Panc1 (cell line): Measurements from ENCODE around the gene IVD. TPM values are rescaled to one million over a fixed set of nuclear protein-coding genes. Genes with fewer than 3 reads are reported as not detected.

Experiments
- ATAC-seq: fragments of 200-7000 bp; cut with Tn5 transposase; 2 replicates; pipeline ENCODE4 v1.9.1; 2020; ENCODE audit warnings: mild to moderate bottlenecking, moderate library complexity
- BruUV-seq: library from RNA; stranded (reverse); fragments of 400-500 nt; replicated peaks from 2 replicates; lab custom pipeline; 2021; lab: Mats Ljungman, UMichigan
- CTCF ChIA-PET: fragments of 300-600 bp; sonication (Branson Sonifier 250); formaldehyde crosslinking; loops from one replicate; lab custom pipeline; 2022; ENCODE audit warnings: antibody characterized with exemption; lab: Charles Lee
- POLR2A ChIA-PET: fragments of 300-600 bp; sonication (Branson Sonifier 250); formaldehyde crosslinking; loops from one replicate; lab custom pipeline; 2022; ENCODE audit warnings: antibody characterized with exemption; lab: Charles Lee
- DNase-seq: peaks from one replicate; pipeline ENCODE4 v3.0.0-alpha.2; 2010; ENCODE audit warnings: low read depth, low spot score
- H3K27ac ChIP-seq: 2 replicates; pipeline ENCODE4 v1.5.1; 2011; ENCODE audit warnings: mild to moderate bottlenecking, low read length, inconsistent platforms
- H3K27me3 ChIP-seq: fragments of 200-500 bp; sonication (Bioruptor generic); 2 replicates; pipeline ENCODE4 v1.6.0; 2014; ENCODE audit warnings: low read length, inconsistent platforms; ENCODE audit not compliant: control insufficient read depth, insufficient read depth
- H3K36me3 ChIP-seq: fragments of 200-500 bp; sonication (Bioruptor generic); 2 replicates; pipeline ENCODE4 v1.5.1; 2014; ENCODE audit warnings: inconsistent platforms, mild to moderate bottlenecking, low read length, moderate library complexity; ENCODE audit not compliant: control insufficient read depth, insufficient read depth
- H3K4me1 ChIP-seq: 2 replicates; pipeline ENCODE4 v1.5.1; 2011; ENCODE audit warnings: inconsistent platforms, mild to moderate bottlenecking, low read length, moderate library complexity; ENCODE audit not compliant: control insufficient read depth, insufficient read depth
- H3K4me3 ChIP-seq, 2 experiments: 2 replicates each; pipeline ENCODE4 v1.5.1; 2011 to 2012; ENCODE audit warnings: low read depth in 2 of 2, low read length in 2 of 2, mild to moderate bottlenecking in 2 of 2, inconsistent platforms in 1 of 2, moderate library complexity in 1 of 2
- H3K9me3 ChIP-seq: fragments of 200-500 bp; sonication (Bioruptor generic); 2 replicates; pipeline ENCODE4 v1.5.1; 2014; ENCODE audit warnings: low read depth, mild to moderate bottlenecking, inconsistent platforms, low read length, moderate library complexity; ENCODE audit not compliant: control insufficient read depth, insufficient read depth
- CTCF ChIP-seq: fragments of 450-650 bp; IDR thresholded peaks from 2 replicates; pipeline ENCODE4 v1.5.1; 2017; ENCODE audit warnings: mild to moderate bottlenecking
- POLR2AphosphoS5 ChIP-seq: IDR thresholded peaks from 2 replicates; pipeline ENCODE4 v1.6.1; 2012; ENCODE audit warnings: mild to moderate bottlenecking, low read depth, low read length, moderate library complexity
- REST ChIP-seq, 2 experiments: IDR thresholded peaks; 2 replicates each; pipeline ENCODE4 v1.6.1; 2011 to 2012; ENCODE audit warnings: low read depth in 2 of 2, control low read depth in 1 of 2, low read length in 1 of 2, mild to moderate bottlenecking in 1 of 2, moderate library complexity in 1 of 2; ENCODE audit not compliant: insufficient read depth in 1 of 2
- SIN3A ChIP-seq: IDR thresholded peaks from 2 replicates; pipeline ENCODE4 v1.6.1; 2012; ENCODE audit warnings: low read depth, mild to moderate bottlenecking, low read length, moderate library complexity, borderline replicate concordance; ENCODE audit not compliant: insufficient read depth
- TCF7L2 ChIP-seq: IDR thresholded peaks from 2 replicates; pipeline ENCODE4 v1.6.1; 2011; ENCODE audit warnings: mild to moderate bottlenecking, low read depth, low read length, inconsistent platforms
- in situ Hi-C: cut with HindIII; loops from 2 replicates; pipeline ENCODE4 v1.10.0; 2016; ENCODE audit warnings: low sequenced_read_pairs, low pct_unique_long_range_greater_than_20kb
- intact Hi-C: fragments of 100-400 bp; cut with micrococcal nuclease; formaldehyde crosslinking; loops from one replicate; pipeline ENCODE4 v1.10.0; 2022; ENCODE audit not compliant: unreplicated experiment
- total RNA-seq: library from RNA; stranded (reverse); gene quantifications from one replicate; pipeline ENCODE4 v1.2.1, GENCODE V29; 2021; ENCODE audit not compliant: unreplicated experiment

Gene IVD
- total RNA-seq, 1 experiment from 2014 or later: 74.6 TPM

- Histone ChIP-seq H3K4me3 (peak overlapping the region; percentile 42 to 61), H3K27ac (peak overlapping the region; percentile 90), H3K4me1 (peaks cover 14% of the 10 kb centered on the region), H3K27me3 (no peaks in the 10 kb centered on the region), H3K9me3 (no peaks in the 10 kb centered on the region), H3K36me3 (no peaks in the 10 kb centered on the region; the same call in 1 of the 2 replicates)
- in situ Hi-C loops (no loop called here), intact Hi-C loops (no loop called here)
- no TSS peak for BruUV-seq
- DNase-seq: no peak
- no peak for TF ChIP-seq TCF7L2
- no peak for TF ChIP-seq SIN3A
- TF ChIP-seq POLR2AphosphoS5: no peak
- no peak for TF ChIP-seq REST (IDR thresholded peaks at IDR 0.05; ENCODE audit: insufficient read depth in 1 of 2, low read depth in 2 of 2, low read length in 1 of 2)
- TF ChIP-seq CTCF: no peak
- POLR2A ChIA-PET: interaction anchor here (0.6 to 0.8 kb wide), 2 partner anchors 112 to 1095 kb away, joined by 3 to 7 read pairs; no protein-coding TSS in a partner anchor
- CTCF ChIA-PET: interaction anchor here (0.6 to 1.5 kb wide), 3 partner anchors 95 to 928 kb away, joined by 3 to 4 read pairs (median 3); partner anchors contain the start of gene CCDC32
- ATAC-seq: peak; percentile 1; the same call in 1 of the 2 replicates
These were observed 64.3 kb downstream of the IVD start for GRCh38 chr15:40469776-40470390.

- intact Hi-C loops: no loop called here
- ChIA-PET CTCF (interaction anchor here (1.5 kb wide), 1 partner anchor 94 kb away, joined by 4 read pairs; the partner anchor contains the start of gene CCDC32), POLR2A (interaction anchor here (0.6 to 0.8 kb wide), 2 partner anchors 111 to 1095 kb away, joined by 3 to 7 read pairs; no protein-coding TSS in a partner anchor)
- H3K27me3 ChIP-seq: no peaks in the 10 kb centered on the region
- no peaks in the 10 kb centered on the region; the same call in 1 of the 2 replicates for H3K36me3 ChIP-seq
- ATAC-seq (peak; percentile 90), DNase-seq (no peak)
- no peaks in the 10 kb centered on the region for H3K9me3 ChIP-seq
- peak within 1 kb of the TSS; percentile 90 for H3K27ac ChIP-seq
- peaks cover 14% of the 10 kb centered on the region for H3K4me1 ChIP-seq
- BruUV-seq: no TSS peak
- TF ChIP-seq SIN3A (no peak), CTCF (no peak; the same call in 1 of the 2 replicates), TCF7L2 (no peak), POLR2AphosphoS5 (peak; percentile 39)
- peak within 1 kb of the TSS; percentile 62 to 71 for H3K4me3 ChIP-seq
- in situ Hi-C loops: no loop called here
These were observed 65.0 kb downstream of the IVD start, which contains the start of gene CHST14 for GRCh38 chr15:40470423-40471104. Gene CHST14 (plus strand): TSS chr15:40470984. CDS start chr15:40471214, 230 bp downstream.

Other genes starting within 250 kb of the IVD start
- gene BUB1B, start 244.7 kb upstream of the IVD start, total RNA-seq: 67.8 TPM
- 6.3 TPM for gene PAK6, start 166.7 kb upstream of the IVD start, total RNA-seq
- gene ANKRD63, start 122.7 kb upstream of the IVD start, total RNA-seq: 0.72 TPM
- 1.7 TPM for gene PLCB2, start 97.9 kb upstream of the IVD start, total RNA-seq
- gene INAFM2, start 82.1 kb upstream of the IVD start, total RNA-seq: 10.4 TPM
- 55.9 TPM for gene CCDC9B, start 64.9 kb upstream of the IVD start, total RNA-seq
- gene PHGR1, start 54.8 kb upstream of the IVD start, total RNA-seq: not detected
- gene DISP2, start 47.6 kb upstream of the IVD start, total RNA-seq: 10.0 TPM
- gene KNSTRN, start 23.1 kb upstream of the IVD start, total RNA-seq: 74.6 TPM
- gene BAHD1, start 35.2 kb downstream of the IVD start, total RNA-seq: 40.6 TPM
- 42.4 TPM for gene CHST14, start 65.2 kb downstream of the IVD start, total RNA-seq
- 29.8 TPM for gene CCDC32, start 159.2 kb downstream of the IVD start, total RNA-seq
- 17.5 TPM for gene RPUSD2, start 163.5 kb downstream of the IVD start, total RNA-seq
- 28.9 TPM for gene KNL1, start 188.5 kb downstream of the IVD start, total RNA-seq